GM18520 (cell line): Measurements from ENCODE around the gene HES7.
"Not testable (repeated sequence)": the region's sequence is repeated elsewhere in the genome, so short reads cannot be mapped to it uniquely, and the experiment has no call there.

Source experiments
- ATAC-seq: cut with Tn5 transposase; IDR thresholded peaks from one replicate; pipeline ENCODE4 v1.9.1; 2021; ENCODE audit not compliant: unreplicated experiment

HES7 gene

DNA sequence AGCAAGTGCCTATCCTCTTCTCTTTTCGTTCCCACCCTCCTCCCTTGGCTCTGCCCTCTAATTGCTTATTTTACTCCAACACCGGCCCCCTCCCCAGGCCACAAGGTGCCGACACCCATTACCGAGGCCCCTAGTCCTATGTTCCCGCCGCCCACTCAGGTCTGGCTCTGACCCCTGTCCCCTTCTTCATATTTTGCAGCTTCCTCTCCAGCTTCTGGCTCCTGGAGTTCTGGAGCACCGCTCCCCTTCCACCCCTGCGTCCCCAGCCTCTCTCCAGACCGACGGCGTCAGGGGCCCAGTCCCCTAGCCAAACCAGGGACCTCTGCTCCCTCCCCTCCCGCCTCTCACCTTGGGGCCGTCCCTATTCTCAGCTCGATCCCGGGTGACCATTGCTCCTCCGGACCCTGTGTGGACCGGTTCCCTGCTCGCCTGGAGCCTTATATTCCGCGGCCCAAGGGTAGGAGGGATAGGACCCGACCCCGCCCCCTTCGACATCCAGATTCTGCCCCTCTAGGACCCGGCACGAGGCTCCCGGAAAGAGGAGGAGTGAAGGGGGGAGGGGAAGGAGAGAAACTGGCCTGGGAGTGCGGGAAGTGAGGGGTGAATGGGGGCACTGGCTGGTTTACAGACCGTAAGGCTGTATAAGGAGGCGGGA is at the start of gene HES7:
Gene HES7 (minus strand): TSS at position 412 of the 655 bp plus-strand sequence. CDS start 22 bp downstream, at position 390.
- no peak for ATAC-seq

DNA sequence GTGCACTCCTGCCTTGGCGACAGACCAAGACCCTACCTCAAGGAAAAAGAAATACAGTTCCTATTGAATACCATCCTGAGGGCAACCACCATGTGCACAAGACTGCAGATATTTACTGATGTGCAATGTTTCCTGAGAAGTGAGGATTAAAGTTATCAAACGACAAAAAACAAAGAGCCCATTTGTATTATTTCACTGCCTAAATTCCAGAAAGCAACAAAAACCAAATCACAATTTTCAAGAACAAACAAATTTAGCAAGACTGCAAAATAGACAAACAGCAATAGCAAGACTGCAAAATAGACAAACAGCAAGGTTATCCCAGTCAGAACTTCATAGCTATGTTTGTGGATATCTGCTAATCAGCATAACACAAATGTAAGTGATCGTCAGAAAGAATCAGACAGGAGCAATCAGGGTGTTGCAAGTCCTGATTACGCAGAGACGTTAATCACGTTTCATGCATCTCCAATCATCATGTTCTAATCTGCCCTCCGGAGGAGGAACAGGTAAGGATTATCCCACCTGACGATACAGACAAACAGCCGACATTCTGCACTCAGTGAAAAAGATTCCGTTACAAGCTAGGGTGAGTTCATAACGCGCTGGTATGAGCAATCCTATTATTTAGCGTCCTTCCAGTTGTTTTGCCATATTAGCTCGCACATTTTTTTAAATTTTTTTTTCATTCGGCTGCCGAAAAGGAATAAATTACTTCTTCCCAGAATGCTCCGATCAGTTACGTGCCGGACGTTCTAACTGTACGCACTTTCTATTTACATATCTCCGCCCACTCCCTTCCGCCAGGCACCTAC is 49.4 kb upstream of the HES7 start:
- peak; percentile 70 for ATAC-seq

DNA sequence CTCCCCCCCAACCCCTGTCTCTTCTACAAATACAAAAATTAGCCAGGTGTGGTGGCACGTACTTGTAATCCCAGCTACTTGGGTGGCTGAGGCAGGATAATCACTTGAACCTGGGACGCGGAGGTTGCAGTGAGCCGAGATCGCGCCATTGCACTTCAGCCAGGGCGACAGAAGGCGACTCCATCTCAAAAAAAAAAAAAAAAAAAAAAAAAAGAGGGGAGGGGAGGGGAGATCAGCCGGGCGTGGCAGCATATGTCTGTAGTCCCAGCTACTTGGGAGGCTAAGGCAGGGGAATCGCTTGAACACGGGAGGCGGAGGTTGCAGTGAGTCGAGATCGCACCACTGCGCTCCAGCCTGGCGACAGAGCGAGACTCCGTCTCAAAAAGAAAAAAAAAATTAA is 46.3 kb upstream of the HES7 start:
- ATAC-seq: not testable (repeated sequence)

DNA sequence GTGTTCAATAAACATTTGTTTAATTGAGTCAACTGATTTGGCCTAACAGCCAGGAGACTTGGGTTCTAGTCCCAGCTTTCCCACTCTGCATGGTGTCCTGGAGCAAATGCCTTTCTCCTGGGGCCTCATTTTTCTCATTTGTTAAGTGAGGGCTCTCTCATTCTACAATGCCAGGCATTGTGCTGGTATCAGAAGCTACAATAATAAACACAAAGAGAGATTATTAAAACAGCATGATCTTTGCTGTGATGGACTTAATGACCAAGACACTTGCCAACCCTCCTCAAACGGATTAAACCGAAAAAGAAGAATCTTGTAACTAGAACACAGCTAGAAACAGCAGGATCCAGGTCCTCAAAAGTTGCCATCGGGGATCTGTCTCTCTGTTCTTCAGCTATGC is 43.6 kb upstream of the HES7 start:
- ATAC-seq: no peak

DNA sequence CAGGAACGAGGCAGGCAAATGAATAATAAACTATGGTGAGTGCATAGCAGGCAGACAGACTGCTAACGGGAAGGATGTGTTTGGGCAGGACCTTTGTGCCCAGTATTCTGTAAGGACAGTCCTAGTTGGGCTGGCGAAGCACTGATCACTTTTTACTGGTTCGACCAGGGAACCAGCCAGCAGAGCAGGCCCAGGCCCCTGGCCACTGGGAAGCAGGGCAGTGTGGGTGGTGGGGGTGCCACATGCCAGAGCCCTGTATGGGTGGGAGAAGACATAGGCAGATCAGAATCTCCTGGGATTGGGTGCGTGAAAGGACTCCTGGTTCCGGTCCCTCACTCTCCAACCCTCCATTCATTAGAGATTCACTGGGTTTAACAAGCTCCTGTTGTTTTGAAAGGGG is 42.8 kb upstream of the HES7 start:
- no peak for ATAC-seq

DNA sequence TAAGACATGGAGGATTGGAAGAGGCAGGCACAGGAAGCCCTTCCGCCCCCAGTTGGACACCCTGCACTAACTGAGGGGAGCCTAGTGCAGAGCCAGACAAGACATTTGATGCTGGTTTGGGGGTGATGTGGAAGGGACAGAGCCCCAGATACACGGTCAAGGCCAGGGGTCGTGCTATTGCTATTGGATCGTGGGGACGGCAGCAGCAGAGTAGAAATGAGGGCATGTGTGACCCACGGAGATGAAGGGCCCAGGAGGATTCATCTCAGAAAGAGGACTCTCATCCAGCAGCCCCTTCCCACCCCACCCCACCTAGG is 40.9 kb upstream of the HES7 start:
- ATAC-seq: no peak

DNA sequence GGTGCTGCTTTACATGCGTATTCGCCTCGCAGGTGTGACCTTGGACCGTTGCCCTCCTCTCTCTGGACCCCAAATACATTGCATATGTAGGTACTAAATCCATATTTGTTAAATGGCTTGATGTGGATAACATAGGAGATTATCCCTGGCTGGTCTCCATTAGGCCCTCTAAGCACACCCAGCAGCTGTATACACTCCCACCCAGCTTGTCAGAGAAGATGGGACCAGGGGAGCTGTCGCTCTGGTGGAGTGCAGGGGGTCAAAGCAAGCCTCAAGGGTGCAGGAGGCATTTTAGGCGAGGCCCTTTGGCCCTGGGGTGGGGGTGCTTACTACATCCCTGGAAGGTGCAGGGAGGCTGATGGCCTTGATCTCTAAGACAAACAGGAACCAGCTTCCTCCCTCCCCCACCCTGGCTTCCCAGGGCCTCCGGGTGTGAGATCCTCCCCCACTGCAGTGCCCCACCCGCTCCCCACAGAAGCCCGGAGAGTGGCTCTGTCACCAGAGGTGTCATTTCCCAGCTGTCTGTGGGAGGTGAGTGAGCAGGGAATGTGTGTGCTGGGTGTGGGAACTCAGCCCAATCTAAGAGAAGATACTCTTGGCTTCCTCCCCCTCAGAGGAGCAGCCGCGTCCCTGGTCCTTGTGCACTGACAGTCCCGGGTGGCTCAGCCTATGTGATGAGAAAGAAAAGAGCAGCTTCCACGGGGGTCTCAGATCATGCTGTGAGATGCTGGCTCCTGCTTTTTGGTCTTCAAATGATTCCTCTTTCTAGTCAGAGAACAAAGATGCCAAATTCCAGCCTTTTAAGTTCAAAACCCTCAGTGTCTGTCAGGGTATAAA is 40.3 kb upstream of the HES7 start:
- no peak for ATAC-seq

DNA sequence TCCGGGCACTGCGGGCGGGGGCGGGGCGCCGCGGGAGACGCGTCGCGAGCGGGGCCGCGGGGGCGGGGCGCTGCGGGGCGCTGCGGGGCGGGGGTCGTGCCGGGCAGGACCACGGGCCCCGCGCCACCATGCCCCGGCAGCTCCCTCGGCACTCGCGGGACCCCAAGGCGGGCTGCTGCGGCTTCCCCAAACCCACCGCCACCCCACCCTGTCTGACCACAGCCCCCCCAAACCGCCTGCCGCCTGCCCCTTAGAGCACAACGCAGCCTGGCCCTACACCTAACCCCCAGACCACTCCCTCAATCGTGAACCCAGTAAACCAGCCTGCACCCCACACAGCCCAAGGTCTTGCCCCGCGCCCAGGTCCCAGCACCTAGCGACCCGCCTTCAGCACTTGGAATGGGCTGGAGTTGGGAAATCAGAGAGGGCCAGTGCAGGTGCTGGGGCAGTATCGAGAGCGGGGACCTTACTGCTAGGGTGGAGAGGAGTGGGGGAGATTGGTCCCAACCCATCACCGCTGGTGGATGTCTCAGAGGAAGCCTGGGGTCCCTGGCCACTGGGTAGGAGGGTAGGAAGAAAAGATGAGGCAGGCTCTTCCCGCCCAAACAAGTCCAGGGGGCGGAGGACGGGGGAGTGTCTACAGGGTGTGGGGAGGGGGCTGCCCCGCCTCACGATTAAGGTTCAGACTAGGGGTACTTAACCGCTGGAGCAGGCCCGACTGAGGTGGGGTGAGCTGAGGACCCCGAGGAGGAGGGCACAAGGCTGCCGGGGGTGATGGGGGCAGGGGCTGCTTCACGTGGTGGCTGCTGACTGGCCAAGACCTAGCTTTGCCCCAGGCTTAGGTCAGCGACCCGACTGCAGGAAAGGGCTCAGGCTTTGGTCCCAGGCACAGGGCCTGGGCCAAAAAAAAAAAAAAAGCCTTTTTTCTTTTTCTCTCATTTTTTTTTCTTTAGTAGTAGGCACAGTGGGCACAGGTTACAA is 39.4 kb upstream of the HES7 start:
- no peak for ATAC-seq

DNA sequence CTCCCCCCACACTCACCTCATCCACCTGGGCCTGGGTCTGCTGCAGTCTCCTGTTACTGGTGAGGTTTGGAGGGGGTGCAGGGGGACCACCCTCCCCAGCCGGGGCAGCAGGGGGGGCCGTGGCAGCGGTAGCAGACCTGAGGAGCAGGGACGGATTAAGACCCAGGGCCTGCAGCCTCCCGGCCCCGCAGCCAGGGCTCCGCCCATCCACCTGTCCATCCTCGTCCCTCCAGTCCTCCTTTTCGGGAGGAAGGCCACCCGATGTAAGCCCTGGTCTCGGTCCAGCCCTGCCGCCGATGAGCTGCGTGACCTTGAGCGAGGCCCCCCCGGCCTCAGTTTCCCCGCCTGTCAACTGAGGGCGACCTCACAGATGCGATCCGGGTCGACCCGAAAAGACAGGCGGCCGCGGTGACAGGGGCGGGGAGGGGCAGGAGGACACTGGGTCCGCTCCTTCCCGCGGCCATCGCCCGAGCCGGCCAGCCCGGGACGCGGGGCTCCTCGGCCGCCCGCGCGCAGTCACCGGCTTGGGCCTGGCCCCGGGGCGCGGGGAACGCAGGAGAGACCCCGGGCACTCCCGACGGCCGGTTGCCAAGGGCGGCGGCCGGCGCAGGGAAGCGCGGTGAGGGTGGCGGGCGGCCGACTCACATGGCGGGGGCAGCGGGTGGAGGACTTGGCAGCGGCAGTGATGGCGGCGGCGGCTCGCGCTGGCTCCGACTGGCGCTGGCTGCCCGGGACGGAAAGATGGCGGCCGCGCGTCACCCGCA is 38.5 kb upstream of the HES7 start, which contains the start of gene VAMP2:
Gene VAMP2 (minus strand): TSS at position 716 of the 764 bp plus-strand sequence. CDS start 69 bp downstream, at position 647.
- ATAC-seq: no peak

DNA sequence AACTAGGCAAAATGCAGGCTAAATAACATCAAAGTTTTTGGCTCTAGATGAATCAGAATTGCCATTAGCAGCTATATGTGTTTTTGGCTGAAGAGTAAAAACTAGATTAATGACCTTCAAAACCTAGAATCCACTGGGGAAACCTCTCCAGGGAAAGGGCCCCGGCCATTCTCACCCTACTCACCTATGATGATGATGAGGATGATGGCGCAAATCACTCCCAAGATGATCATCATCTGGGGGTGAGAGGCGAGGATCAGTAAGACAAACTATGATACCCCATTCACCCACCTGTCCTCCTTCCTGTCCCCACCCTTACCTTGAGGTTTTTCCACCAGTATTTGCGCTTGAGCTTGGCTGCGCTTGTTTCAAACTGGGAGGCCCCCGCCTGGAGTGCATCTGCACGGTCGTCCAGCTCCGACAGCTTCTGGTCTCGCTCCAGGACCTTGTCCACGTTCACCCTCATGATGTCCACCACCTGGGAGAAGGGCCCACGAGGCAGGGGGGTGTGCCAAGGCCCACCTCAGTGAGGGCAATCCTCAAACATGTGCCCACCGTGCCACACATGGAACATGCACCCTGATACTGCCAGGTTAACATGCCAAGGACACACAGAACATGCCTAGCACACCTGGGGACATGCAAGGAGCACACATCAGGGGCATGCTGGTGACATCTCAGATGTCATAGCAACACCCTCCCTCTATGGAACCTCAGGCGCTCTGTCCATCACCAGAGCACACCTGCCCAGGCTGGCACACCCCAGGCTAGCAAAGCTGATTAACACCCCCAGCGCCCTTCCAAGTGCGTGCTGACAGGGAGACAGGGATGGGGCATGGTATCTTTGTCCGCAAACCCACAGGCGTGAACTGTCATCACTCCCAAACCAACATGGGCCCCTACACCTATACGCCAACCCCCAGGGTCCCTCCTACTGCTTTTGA is 37.7 kb upstream of the HES7 start:
- no peak for ATAC-seq

DNA sequence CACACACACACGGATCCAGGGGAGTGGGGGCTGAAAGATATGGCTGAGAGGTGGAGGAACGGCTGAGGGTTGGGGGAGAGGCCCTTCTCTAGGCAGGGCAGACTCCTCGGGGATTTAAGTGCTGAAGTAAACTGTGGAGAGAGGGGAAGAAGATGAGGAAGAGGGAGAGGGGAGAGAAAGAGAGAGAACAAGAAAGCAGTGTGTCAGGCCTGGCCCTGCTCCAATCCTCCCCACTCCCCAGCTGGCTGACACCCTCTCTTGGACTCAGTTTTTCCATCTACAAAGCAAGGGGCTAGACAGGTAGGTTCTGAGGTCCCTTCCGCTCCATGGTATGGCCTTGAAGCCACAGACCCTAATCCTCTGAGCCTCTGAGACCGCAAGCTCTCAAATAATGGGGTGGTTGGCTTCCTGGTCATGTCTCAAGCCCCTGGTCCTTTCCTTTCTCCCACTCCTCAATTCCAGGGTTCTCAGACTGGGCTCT is 36.9 kb upstream of the HES7 start:
- ATAC-seq: no peak

DNA sequence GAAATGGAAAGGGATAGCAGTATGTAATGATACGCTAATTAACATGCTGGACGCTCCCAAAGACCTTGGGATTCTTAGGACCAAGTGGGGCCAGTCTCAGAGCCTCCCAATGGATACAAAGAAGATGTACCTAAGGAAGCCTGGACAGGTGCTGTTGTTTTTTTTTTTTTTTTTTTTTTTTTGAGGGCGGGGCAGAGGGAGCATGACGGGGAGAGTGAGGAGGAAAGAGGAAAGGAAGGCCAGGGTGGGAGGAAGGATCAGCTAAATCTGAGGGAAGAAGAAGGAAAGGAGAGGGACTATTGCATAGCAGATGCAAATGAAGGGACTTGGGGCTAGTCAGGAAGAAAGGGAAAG is 36.3 kb upstream of the HES7 start:
- ATAC-seq: no peak

DNA sequence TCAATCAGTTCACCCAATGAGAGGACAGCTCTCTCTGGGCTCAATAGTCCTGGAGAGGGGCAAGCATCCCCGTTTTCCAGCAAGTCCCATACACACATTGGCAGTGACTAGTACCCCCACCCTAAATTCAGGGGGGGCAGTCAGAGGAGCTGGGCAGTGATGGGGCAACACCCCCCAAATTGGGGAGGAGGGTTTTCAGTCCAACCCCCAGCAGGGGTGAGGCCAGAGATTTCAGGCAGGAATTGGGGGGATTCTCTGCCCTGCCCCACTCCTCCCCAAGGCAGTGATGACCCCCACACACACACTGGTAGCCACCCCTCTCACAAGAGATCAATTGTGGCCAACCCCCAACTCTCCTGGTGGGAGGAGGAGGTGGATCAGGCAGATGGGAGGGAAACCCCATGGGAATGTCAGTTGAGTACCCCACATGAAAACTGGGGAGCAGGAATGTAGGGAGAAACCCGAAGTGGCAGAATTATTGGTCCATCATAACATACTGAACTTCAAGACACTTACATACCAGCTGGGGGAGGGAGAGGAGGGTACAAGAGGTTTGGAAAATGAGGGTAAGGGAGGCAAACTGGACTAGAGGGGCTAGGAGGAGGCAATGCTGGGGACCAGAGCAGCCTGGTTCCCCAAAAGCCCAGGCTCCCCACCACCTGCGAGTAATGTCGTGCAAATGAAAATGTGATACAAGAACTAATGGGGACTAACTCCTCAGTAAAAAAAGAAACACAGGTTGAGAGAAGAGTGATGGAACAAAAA is 35.7 kb upstream of the HES7 start:
- ATAC-seq: no peak

DNA sequence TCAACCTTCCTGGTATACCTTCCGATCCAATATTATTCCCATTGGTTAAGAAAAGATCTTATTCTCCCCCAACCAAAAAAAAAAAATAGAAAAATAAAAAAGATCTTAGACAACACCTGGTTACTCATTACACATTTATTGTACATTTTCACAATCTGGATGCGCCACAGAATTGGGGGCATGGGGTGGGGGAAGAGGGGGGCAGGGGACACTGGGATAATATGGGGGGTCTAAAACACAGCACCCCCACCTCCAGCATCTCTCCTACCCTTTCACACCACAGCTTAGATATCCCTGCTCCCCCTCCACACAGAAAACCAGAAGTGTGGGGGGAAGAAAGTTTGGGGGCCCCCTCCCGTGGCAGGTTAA is 35.1 kb upstream of the HES7 start:
- ATAC-seq: no peak

DNA sequence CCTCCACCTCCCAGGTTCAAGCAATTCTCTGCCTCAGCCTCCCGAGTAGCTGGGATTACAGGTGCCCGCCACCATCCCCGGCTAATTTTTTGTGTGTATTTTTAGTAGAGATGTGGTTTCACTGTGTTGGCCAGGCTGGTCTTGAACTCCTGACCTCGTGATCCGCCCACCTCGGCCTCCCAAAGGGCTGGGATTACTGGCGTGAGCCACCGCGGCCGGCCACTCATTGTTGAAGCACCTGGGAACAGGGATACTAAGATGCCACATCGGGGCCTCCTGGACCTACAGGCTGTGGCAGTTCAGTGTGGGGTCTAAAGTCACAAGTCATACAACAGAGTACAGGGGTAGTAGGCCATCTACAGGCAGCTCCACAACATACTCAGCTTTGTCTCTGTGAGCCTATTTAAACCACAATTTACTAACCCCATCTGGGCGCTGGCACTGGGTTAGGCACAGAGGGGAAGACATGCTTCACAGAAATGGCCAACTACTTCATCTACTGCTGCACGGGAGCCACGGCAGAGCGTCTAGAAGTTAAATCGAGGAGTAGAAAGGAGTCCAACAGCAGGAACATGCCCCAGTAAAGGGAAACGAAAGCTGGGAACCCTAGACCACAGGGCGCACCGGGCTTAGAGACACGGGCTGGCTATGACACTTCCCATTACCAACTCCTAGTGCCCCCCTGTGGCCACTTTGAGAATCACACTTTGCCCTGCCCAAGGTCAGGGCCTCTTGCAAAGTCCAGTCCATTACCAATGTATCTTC is 34.5 kb upstream of the HES7 start:
- ATAC-seq: no peak

DNA sequence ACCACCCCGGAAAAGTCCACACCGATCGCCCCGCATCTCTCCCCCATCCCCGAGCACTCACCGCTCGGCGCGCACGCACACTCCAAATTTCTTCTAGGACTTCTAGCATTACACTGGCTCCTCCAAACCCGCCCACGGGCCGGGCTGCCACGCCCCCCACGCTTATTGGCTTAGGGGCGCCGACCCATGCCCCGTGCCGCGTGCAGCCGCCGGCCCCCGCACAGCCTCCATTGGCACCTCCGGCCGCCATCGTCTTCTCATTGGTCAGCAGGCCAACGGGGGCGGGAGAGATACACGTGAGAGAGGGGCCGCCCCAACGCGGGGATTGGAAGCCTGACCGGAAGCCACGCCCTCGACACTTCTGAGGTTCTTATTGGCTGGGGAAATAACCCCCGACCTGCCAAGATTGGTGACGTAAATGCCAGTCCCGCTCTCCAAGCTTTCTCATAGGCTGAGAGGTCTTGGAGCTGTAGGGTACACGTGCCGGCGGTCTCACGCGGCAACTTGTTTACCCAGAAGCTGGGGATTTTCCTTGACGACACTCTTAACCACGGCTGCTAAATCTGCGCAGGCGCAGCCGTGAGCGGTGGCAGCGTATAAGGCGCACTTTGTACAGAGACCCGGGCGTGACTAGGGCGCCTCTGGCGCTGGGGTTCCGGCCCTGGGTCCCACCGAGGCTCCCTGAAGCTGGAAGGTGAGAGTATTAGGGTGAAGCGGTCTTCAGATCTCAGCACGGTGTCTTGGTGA is 32.5 kb upstream of the HES7 start:
- ATAC-seq: peak; percentile 65

DNA sequence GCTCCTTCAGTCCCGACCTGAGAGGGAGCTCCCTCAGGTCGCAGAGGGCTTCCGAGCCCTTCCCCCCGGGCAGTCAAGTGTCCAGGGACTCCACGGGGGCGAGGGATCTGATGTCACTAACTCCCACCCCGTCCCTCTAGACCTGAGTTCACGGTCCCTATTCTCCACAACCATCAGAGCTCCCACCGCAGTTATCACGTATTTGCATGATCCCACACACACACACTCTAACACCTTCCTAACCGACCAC is 32.0 kb upstream of the HES7 start:
- ATAC-seq: no peak
